Right lobe of liver (tissue), 6 donors: ENCODE measurements around the gene P2RY14. TPM values are rescaled to one million over a fixed set of nuclear protein-coding genes. Genes with fewer than 3 reads are reported as not detected.

Source experiments
- ATAC-seq, 4 donors: fragments of 200-7000 bp; cut with Tn5 transposase; one replicate each; pipeline ENCODE4 v1.9.1; 2020; ENCODE audit warnings: mild to moderate bottlenecking in 4 of 4, moderate library complexity in 4 of 4
- DNase-seq, 3 donors: peaks; one replicate each; pipeline ENCODE4 v3.0.0-alpha.2; 2020
- H3K27ac ChIP-seq, 3 donors: fragments of 200-600 bp; one replicate each; pipeline ENCODE4 v1.8.0; 2022
- H3K27me3 ChIP-seq, 2 donors: fragments of 200-600 bp; one replicate each; pipeline ENCODE4 v1.8.0; 2022
- H3K36me3 ChIP-seq, 4 donors: fragments of 200-600 bp; sonication (generic) in 1 of 4; one replicate each; pipeline versions ENCODE4 v1.5.1 to v1.8.0; 2017 to 2022; ENCODE audit warnings: control low read depth in 1 of 4
- H3K4me1 ChIP-seq, 4 donors: fragments of 200-600 bp; sonication (generic) in 1 of 4; one replicate each; pipeline versions ENCODE4 v1.5.1 to v1.8.0; 2017 to 2022; ENCODE audit warnings: control low read depth in 1 of 4
- H3K4me3 ChIP-seq, 3 donors: fragments of 200-600 bp; one replicate each; pipeline ENCODE4 v1.8.0; 2022
- H3K9me3 ChIP-seq, 4 donors: fragments of 200-600 bp; sonication (generic) in 1 of 4; one replicate each; pipeline versions ENCODE4 v1.5.1 to v1.8.0; 2017 to 2022; ENCODE audit warnings: control low read depth in 1 of 4
- POLR2A ChIP-seq: fragments of 450-650 bp; IDR thresholded peaks from one replicate; pipeline ENCODE4 v1.6.1; 2017; ENCODE audit warnings: antibody characterized with exemption, mild to moderate bottlenecking
- WGBS: methylation state at CpG from one replicate; pipeline ENCODE4 v1.1.6; 2018; ENCODE audit warnings: low coverage, low lambda C conversion rate; ENCODE audit not compliant: insufficient coverage; ENCODE audit errors: missing lambda C conversion rate; 5-methylcytosine and 5-hydroxymethylcytosine counted together
- intact Hi-C, 2 donors: fragments of 100-400 bp; cut with DNase I; formaldehyde crosslinking; loops; one replicate each; pipeline versions ENCODE4 v1.11.2 to v1.14.1; 2022
- total RNA-seq, 6 experiments: library from RNA; depleted of rRNA in 2 of 6; stranded (reverse); fragments of >200 nt in 2 of 6; fragmentation: NEBNext Ultra II Directional in 3 of 6; extraction: Animal tissue kit (Norgen Biotek cat#: 25700) in 3 of 6; gene quantifications; one replicate each; pipeline versions ENCODE4 v1.1.0 to v1.2.4, GENCODE V29; 2016 to 2023
- TF ChIP-seq, protein P1 (sequence below), 4 donors: fragments of 200-600 bp in 3 of 4; fragments of 450-650 bp in 1 of 4; IDR thresholded peaks; one replicate each; pipeline versions ENCODE4 v1.5.1 to v1.8.0; 2016 to 2022; ENCODE audit warnings: antibody characterized with exemption in 4 of 4, mild to moderate bottlenecking in 2 of 4
- donor health status: DM: no; HTN: yes; CAD: no.
- donor health status: DM: no; HTN: no; CAD: no.
- donor health status: DM: no; HTN: no; CAD: no.
- donor health status: DM: no; HTN: yes; CAD: no.
- donor health status: DM: no; HTN: yes; CAD: no.

Gene P2RY14
- total RNA-seq, 6 experiments from 2014 or later: 0.12 to 0.18 (median 0.12) TPM; not detected in 3

DNA sequence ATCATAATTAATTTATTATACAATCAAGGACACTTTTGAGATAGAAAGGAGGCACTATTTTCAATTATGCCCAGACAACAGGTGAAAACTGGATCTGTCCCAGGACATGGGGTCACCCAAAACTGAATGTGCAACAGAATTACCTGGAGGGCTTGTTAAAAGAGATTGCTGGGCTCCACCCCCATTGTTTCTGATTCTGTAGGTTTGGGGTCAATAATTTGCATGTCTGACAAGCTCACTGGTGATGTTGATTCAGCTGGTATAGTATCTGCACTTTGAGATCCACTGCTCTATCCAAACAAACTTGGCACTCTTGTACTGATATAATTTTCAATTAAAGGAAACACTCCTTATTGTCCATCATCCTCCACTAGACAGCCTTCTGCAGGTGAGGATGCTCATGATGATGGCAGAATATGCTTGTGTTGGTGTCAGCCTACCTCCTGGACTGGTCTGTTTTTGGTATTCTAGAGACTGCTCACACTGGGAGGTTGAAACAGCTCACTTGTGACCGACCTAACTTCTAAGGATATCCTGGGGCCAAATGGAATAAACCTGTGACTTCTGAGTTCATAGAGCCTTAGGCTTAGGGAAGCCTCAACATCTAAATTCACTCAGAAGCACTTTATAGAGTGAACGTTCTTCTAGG is 2.2 kb downstream of the P2RY14 start:
- Histone ChIP-seq H3K27me3 (no peaks in the 10 kb centered on the region), H3K36me3 (no peaks in the 10 kb centered on the region), H3K27ac (no peak overlapping the region), H3K4me1 (no peaks in the 10 kb centered on the region), H3K4me3 (no peak overlapping the region), H3K9me3 (no peaks in the 10 kb centered on the region)
- ATAC-seq: no peak
- intact Hi-C loops: loop anchor here in 1 of 2 donors (5.0 kb wide), 1 partner anchor 104 kb away; no protein-coding TSS in a partner anchor
- no peak for TF ChIP-seq POLR2A
- TF ChIP-seq, protein P1, sequence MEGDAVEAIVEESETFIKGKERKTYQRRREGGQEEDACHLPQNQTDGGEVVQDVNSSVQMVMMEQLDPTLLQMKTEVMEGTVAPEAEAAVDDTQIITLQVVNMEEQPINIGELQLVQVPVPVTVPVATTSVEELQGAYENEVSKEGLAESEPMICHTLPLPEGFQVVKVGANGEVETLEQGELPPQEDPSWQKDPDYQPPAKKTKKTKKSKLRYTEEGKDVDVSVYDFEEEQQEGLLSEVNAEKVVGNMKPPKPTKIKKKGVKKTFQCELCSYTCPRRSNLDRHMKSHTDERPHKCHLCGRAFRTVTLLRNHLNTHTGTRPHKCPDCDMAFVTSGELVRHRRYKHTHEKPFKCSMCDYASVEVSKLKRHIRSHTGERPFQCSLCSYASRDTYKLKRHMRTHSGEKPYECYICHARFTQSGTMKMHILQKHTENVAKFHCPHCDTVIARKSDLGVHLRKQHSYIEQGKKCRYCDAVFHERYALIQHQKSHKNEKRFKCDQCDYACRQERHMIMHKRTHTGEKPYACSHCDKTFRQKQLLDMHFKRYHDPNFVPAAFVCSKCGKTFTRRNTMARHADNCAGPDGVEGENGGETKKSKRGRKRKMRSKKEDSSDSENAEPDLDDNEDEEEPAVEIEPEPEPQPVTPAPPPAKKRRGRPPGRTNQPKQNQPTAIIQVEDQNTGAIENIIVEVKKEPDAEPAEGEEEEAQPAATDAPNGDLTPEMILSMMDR (IDR thresholded peaks at IDR 0.05): no peak
- DNase-seq: no peak
- 88% methylated on average over 1 of the region's 2 CpGs for WGBS

DNA sequence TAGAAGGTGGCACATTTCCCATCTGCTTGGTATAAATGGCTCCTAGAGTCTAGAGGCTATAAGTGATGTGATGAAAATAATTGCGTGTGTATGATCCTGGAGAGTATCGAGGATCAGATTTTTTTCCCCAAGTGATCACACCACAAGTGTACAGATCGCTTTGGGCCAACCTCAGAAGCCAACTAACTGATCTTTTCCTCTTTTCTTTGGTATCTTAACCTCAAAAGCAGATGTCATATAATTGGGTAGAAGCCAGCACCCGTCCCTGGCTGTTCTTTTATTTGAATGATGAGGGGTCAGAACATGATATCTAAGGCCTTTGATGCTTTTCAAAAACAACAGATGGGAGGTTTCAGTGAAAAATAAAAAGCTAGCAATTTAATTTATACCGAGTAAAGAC is 3.3 kb downstream of the P2RY14 start:
- DNase-seq (no peak), ATAC-seq (no peak)
- WGBS: 67% methylated on average over 5 of the region's 5 CpGs
- H3K9me3 ChIP-seq: no peaks in the 10 kb centered on the region
- H3K4me1 ChIP-seq: no peaks in the 10 kb centered on the region
- no peaks in the 10 kb centered on the region for H3K36me3 ChIP-seq
- TF ChIP-seq, protein P1 (IDR thresholded peaks at IDR 0.05): no peak
- TF ChIP-seq POLR2A: no peak
- intact Hi-C loops: loop anchor here in 1 of 2 donors (5.0 kb wide), 1 partner anchor 103 kb away; no protein-coding TSS in a partner anchor
- H3K27me3 ChIP-seq: no peaks in the 10 kb centered on the region
- no peak overlapping the region for H3K27ac ChIP-seq
- H3K4me3 ChIP-seq: no peak overlapping the region

DNA sequence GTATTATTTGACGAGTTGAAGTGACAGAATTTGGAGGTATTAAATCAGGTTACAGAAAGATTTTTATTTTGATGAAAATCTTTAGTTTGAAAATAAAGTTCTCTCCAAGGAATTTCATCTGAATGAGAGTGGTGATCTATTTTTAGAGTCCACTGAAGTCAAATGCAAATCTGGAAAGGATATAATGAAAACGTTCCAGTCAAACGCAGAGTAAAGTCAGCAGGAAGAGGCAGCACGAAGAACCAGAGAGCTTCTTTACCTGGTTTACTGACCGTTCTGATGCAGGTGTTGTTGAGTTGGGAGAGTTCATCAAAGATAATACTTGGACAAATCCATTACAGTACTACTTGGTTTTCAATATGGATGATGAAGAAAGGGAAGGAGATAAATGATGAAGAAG is 8.7 kb downstream of the P2RY14 start:
- no peak overlapping the region for H3K4me3 ChIP-seq
- DNase-seq: no peak
- no peak overlapping the region for H3K27ac ChIP-seq
- no peaks in the 10 kb centered on the region for H3K27me3 ChIP-seq
- H3K9me3 ChIP-seq: no peaks in the 10 kb centered on the region
- no peaks in the 10 kb centered on the region for H3K36me3 ChIP-seq
- ATAC-seq: no peak
- intact Hi-C loops: no loop called here
- H3K4me1 ChIP-seq: no peaks in the 10 kb centered on the region
- TF ChIP-seq, protein P1 (IDR thresholded peaks at IDR 0.05): no peak
- no peak for TF ChIP-seq POLR2A
- 63% methylated on average over 5 of the region's 5 CpGs for WGBS

DNA sequence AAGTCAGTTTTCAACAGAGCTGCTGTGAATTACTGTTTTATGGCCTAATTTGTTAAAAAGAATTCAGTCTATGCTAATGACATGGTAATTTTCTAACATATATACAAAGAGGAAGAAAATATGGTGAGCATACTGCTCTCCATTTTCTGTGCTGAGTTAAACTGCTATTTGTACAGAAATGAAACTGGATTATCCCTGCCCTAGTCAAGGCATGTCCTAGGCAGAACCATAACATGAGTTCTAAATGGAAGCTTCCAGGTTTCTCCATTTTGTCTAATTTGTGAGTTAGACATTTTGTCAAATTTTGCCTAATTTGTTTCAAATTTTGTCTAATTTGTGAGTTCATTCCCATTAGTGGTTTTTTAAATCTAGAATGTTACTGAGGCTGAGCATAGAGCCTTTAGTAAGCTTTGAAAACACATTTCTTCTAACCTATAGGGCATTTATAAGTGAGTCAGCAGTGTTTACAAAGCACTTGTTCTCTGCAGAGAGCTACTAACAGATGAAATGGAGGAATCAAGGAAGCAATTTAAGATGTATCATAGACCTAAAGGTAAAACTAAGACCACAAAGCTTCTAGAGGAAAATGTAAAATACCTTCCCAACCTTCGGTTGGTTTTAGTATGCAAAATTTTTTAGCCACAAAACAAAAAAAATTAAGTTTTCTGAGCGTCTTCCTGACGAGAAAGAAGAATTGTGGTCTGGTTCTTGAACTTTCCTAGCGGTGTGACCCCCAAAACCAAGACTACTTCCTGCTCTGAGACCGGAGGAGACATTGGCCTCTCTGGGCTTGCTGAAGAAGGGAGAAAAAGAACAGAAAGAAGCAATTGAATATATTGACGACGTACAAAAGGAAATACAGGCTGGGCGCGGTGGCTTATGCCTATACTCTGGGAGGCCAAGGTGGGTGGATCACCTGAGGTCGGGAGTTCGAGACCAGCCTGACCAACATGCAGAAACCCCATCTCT is 9.8 kb downstream of the P2RY14 start:
- no peak overlapping the region for H3K27ac ChIP-seq
- no peaks in the 10 kb centered on the region for H3K4me1 ChIP-seq
- 71% methylated on average over 9 of the region's 11 CpGs for WGBS
- DNase-seq: no peak
- no peak for ATAC-seq
- no peaks in the 10 kb centered on the region for H3K36me3 ChIP-seq
- intact Hi-C loops: no loop called here
- H3K27me3 ChIP-seq: no peaks in the 10 kb centered on the region
- TF ChIP-seq, protein P1 (IDR thresholded peaks at IDR 0.05): no peak
- TF ChIP-seq POLR2A: no peak
- H3K4me3 ChIP-seq: no peak overlapping the region
- H3K9me3 ChIP-seq: no peaks in the 10 kb centered on the region
